ENCODE results near the gene RAB17.

- no peak for TF ChIP-seq CTCF (IDR thresholded peaks at IDR 0.05; ENCODE audit: low read depth, low read length)
- TF ChIP-seq EZH2phosphoT487 (IDR thresholded peaks at IDR 0.05; ENCODE audit: low read depth): no peak
Measured at GRCh38 chr2:237570776-237571335, 19.7 kb downstream of the RAB17 start.

Data from OCI-LY3 (cell line).